PC-9 (cell line): ENCODE data around the gene INHBB. TPM values are rescaled to one million over a fixed set of nuclear protein-coding genes. Genes with fewer than 3 reads are reported as not detected.

ENCODE experiments used
- BruUV-seq: library from RNA; stranded (reverse); fragments of 400-500 nt; replicated peaks from 2 replicates; lab custom pipeline; 2021; lab: Mats Ljungman, UMichigan
- CTCF ChIA-PET: fragments of 300-600 bp; sonication (Branson Sonifier 250); formaldehyde crosslinking; loops from one replicate; lab custom pipeline; 2022; ENCODE audit warnings: antibody characterized with exemption; lab: Charles Lee
- POLR2A ChIA-PET: fragments of 300-600 bp; sonication (Branson Sonifier 250); formaldehyde crosslinking; loops from one replicate; lab custom pipeline; 2022; ENCODE audit warnings: antibody characterized with exemption; ENCODE audit not compliant: unreplicated experiment; lab: Charles Lee
- DNase-seq, 2 experiments: peaks; one replicate each; pipeline versions ENCODE4 v3.0.0 to v3.0.0-alpha.2; 2015 to 2022; ENCODE audit warnings: mixed read lengths in 1 of 2
- H2AFZ ChIP-seq: fragments of 200-600 bp; sonication (generic); 2 replicates; pipeline ENCODE4 v1.8.1; 2017; ENCODE audit warnings: antibody characterized with exemption
- H3F3A ChIP-seq: fragments of 200-600 bp; sonication (generic); 2 replicates; pipeline ENCODE4 v1.8.1; 2017; ENCODE audit warnings: antibody characterized with exemption, mild to moderate bottlenecking, low read depth; ENCODE audit not compliant: insufficient read depth
- H3K27ac ChIP-seq: fragments of 200-600 bp; sonication (generic); 2 replicates; pipeline ENCODE4 v1.6.1; 2016; ENCODE audit warnings: mixed run types
- H3K27me3 ChIP-seq: fragments of 200-600 bp; sonication (generic); 2 replicates; pipeline ENCODE4 v1.6.1; 2016; ENCODE audit warnings: low read depth, mixed run types; ENCODE audit not compliant: insufficient read depth
- H3K36me3 ChIP-seq: fragments of 200-600 bp; sonication (generic); 2 replicates; pipeline ENCODE4 v1.6.1; 2016; ENCODE audit warnings: low read depth, mixed run types
- H3K4me1 ChIP-seq: fragments of 200-600 bp; sonication (generic); replicated peaks from 2 replicates; pipeline ENCODE4 v1.6.1; 2016; ENCODE audit warnings: mixed run types; ENCODE audit not compliant: insufficient read depth
- H3K4me2 ChIP-seq: fragments of 200-600 bp; sonication (generic); 2 replicates; pipeline ENCODE4 v1.6.1; 2017; ENCODE audit warnings: mixed run types
- H3K4me3 ChIP-seq: fragments of 200-600 bp; sonication (generic); 2 replicates; pipeline ENCODE4 v1.6.1; 2016; ENCODE audit warnings: mixed run types
- H3K79me2 ChIP-seq: fragments of 200-600 bp; sonication (generic); 2 replicates; pipeline ENCODE4 v1.6.1; 2017; ENCODE audit warnings: low read depth, mixed run types
- H3K9me2 ChIP-seq: fragments of 200-600 bp; sonication (generic); 2 replicates; pipeline ENCODE4 v1.8.1; 2017; ENCODE audit warnings: mild to moderate bottlenecking; ENCODE audit not compliant: insufficient read depth
- H3K9me3 ChIP-seq: fragments of 200-600 bp; sonication (generic); 2 replicates; pipeline ENCODE4 v1.8.1; 2016; ENCODE audit warnings: low read depth; ENCODE audit not compliant: insufficient read depth
- H4K20me1 ChIP-seq: fragments of 200-600 bp; sonication (generic); 2 replicates; pipeline ENCODE4 v1.8.1; 2017; ENCODE audit not compliant: insufficient read depth
- EZH2 ChIP-seq: fragments of 200-600 bp; sonication (generic); IDR thresholded peaks from 2 replicates; pipeline ENCODE4 v1.8.0; 2017; ENCODE audit warnings: antibody characterized with exemption, low read depth
- intact Hi-C: fragments of 100-400 bp; cut with micrococcal nuclease; formaldehyde crosslinking; loops from one replicate; pipeline ENCODE4 v1.10.0; 2022; ENCODE audit not compliant: unreplicated experiment
- total RNA-seq: library from RNA; stranded (reverse); gene quantifications from 2 replicates; pipeline ENCODE4 v1.2.3, GENCODE V29; 2021
- TF ChIP-seq, protein P1 (sequence below): fragments of 200-600 bp; sonication (generic); conservative IDR thresholded peaks from 2 replicates; pipeline ENCODE4 v1.6.1; 2017; ENCODE audit warnings: mixed run types, antibody characterized with exemption, mild to moderate bottlenecking, moderate library complexity

INHBB gene
- total RNA-seq, 1 experiment from 2014 or later: 57.5 TPM

DNA sequence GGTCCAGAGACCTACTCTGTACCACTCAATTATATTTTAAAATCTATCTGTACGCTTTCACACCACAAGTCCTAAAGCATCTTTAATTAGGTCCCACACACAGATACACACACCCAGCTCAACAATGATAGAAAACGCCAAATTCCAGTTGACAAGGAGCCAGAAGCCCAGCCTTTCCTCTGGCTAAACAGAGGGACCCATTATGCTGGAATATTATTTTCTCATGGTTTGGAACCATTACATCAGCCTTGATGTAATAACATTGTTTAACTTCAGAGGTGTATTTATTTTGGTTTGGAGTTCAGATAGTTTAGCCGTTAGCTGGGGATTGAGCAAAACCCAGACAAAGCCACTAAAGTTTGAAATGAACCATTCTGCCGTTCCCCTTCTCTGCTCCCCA is 14.0 kb upstream of the INHBB start:
- no peak overlapping the region for H3K4me3 ChIP-seq

DNA sequence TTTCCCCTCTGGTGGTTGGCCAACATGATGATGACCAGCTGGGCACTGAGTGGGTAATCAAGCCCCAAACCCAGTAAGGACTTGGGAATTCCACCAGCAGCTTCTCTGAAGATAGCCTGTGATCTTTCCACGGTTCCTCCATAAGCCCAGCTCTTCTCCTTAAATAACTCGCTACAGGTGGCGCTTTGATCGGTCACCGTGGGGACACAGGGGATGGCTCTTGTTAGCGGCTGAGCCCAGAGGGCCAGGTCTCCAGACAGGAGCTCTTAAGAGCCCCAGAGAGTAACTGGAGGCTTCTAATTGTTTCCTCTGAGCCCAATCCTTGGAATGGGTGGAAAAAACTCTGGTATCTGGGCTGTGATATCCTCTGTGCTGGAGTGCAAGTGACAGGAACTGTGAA is 13.6 kb upstream of the INHBB start:
- no peak for DNase-seq
- Histone ChIP-seq H2AFZ (no peak overlapping the region), H3K9me3 (no peaks in the 10 kb centered on the region), H4K20me1 (no peaks in the 10 kb centered on the region), H3K27ac (no peak overlapping the region), H3K27me3 (peaks cover 73% of the 10 kb centered on the region), H3K9me2 (no peaks in the 10 kb centered on the region), H3K36me3 (no peaks in the 10 kb centered on the region), H3K4me3 (no peak overlapping the region), H3K4me1 (no peaks in the 10 kb centered on the region), H3F3A (no peaks in the 10 kb centered on the region), H3K79me2 (no peaks in the 10 kb centered on the region), H3K4me2 (no peak overlapping the region)
- ChIA-PET CTCF (interaction anchor here (0.7 kb wide), 1 partner anchor 181 kb away, joined by 3 read pairs; no protein-coding TSS in a partner anchor), POLR2A (no interaction called here)
- BruUV-seq: no TSS peak
- intact Hi-C loops: no loop called here
- TF ChIP-seq, protein P1, sequence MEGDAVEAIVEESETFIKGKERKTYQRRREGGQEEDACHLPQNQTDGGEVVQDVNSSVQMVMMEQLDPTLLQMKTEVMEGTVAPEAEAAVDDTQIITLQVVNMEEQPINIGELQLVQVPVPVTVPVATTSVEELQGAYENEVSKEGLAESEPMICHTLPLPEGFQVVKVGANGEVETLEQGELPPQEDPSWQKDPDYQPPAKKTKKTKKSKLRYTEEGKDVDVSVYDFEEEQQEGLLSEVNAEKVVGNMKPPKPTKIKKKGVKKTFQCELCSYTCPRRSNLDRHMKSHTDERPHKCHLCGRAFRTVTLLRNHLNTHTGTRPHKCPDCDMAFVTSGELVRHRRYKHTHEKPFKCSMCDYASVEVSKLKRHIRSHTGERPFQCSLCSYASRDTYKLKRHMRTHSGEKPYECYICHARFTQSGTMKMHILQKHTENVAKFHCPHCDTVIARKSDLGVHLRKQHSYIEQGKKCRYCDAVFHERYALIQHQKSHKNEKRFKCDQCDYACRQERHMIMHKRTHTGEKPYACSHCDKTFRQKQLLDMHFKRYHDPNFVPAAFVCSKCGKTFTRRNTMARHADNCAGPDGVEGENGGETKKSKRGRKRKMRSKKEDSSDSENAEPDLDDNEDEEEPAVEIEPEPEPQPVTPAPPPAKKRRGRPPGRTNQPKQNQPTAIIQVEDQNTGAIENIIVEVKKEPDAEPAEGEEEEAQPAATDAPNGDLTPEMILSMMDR: no peak
- no peak for TF ChIP-seq EZH2

More for the DNA sequence above, 14.0 kb upstream of the INHBB start:
- no peak for DNase-seq
- Histone ChIP-seq H3K4me1 (no peaks in the 10 kb centered on the region), H3K9me2 (no peaks in the 10 kb centered on the region), H3K79me2 (no peaks in the 10 kb centered on the region), H3F3A (no peaks in the 10 kb centered on the region), H3K4me2 (no peak overlapping the region), H4K20me1 (no peaks in the 10 kb centered on the region), H3K27me3 (peaks cover 78% of the 10 kb centered on the region), H3K27ac (no peak overlapping the region), H3K36me3 (no peaks in the 10 kb centered on the region), H3K9me3 (no peaks in the 10 kb centered on the region), H2AFZ (no peak overlapping the region)
- no peak for TF ChIP-seq EZH2
- TF ChIP-seq, protein P1: no peak
- ChIA-PET CTCF (interaction anchor here (0.7 kb wide), 1 partner anchor 182 kb away, joined by 3 read pairs; no protein-coding TSS in a partner anchor), POLR2A (no interaction called here)
- intact Hi-C loops: no loop called here
- BruUV-seq: no TSS peak

DNA sequence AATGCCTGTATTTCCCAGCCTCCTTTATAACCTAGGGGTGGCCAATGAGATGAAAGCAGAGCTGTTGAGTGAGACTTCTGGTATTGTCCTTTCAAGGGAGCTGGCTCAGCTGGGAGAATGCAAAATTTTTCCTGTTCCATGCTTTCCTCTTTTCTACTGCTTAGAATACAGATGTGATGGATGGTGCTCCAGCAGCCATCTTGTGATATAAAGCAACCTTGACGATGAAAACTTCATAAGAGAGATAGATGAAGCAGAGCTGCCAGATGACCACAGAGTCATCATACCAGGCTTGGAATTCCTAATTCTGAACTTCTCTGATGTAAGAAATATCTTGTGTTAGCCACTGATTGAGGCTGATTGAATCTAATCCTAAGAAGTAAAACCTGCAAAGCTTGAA is 11.9 kb upstream of the INHBB start:
- ChIA-PET CTCF (interaction anchor here (1.1 kb wide), 1 partner anchor 9 kb away, joined by 3 read pairs; no protein-coding TSS in a partner anchor), POLR2A (no interaction called here)
- no peak overlapping the region for H2AFZ ChIP-seq
- H3K4me3 ChIP-seq: no peak overlapping the region
- no peaks in the 10 kb centered on the region for H3F3A ChIP-seq
- H3K36me3 ChIP-seq: no peaks in the 10 kb centered on the region
- DNase-seq: no peak
- H3K27me3 ChIP-seq: peaks cover 56% of the 10 kb centered on the region
- no peaks in the 10 kb centered on the region for H3K4me1 ChIP-seq
- BruUV-seq: no TSS peak
- no peak overlapping the region for H3K27ac ChIP-seq
- no peaks in the 10 kb centered on the region for H3K9me2 ChIP-seq
- H3K4me2 ChIP-seq: no peak overlapping the region
- no peaks in the 10 kb centered on the region for H3K9me3 ChIP-seq
- TF ChIP-seq EZH2: no peak
- TF ChIP-seq, protein P1: no peak
- no peaks in the 10 kb centered on the region for H4K20me1 ChIP-seq
- intact Hi-C loops: no loop called here
- H3K79me2 ChIP-seq: no peaks in the 10 kb centered on the region
